BE2C (cell line): ENCODE measurements around the gene PLXNA3.

Source experiments
- DNase-seq: peaks from one replicate; pipeline ENCODE4 v3.0.0-alpha.2; 2020
- H3K27me3 ChIP-seq: fragments of 250-450 bp; sonication (Bioruptor Pico); 2 replicates; pipeline ENCODE4 v1.5.1; 2020; ENCODE audit warnings: mild to moderate bottlenecking
- H3K36me3 ChIP-seq: fragments of 250-450 bp; sonication (Bioruptor Pico); 2 replicates; pipeline ENCODE4 v1.5.1; 2020; ENCODE audit warnings: mild to moderate bottlenecking
- H3K4me1 ChIP-seq: fragments of 250-450 bp; sonication (Bioruptor Pico); 2 replicates; pipeline ENCODE4 v1.5.1; 2020
- H3K4me3 ChIP-seq: 2 replicates; pipeline ENCODE4 v1.5.1; 2011; ENCODE audit warnings: low read depth, low read length
- H3K9me3 ChIP-seq: fragments of 250-450 bp; sonication (Bioruptor Pico); 2 replicates; pipeline ENCODE4 v1.5.1; 2020
- CTCF ChIP-seq: IDR thresholded peaks from 2 replicates; pipeline ENCODE4 v1.5.1; 2012; ENCODE audit warnings: mild to moderate bottlenecking, low read depth, low read length

Gene PLXNA3

GRCh38 chrX:154477891-154478477 lies 19.9 kb downstream of the PLXNA3 start:
- no peaks in the 10 kb centered on the region for H3K9me3 ChIP-seq
- no peaks in the 10 kb centered on the region for H3K36me3 ChIP-seq
- no peak for DNase-seq
- H3K4me3 ChIP-seq: peak overlapping the region; percentile 55
- no peak for TF ChIP-seq CTCF
- no peaks in the 10 kb centered on the region for H3K4me1 ChIP-seq
- H3K27me3 ChIP-seq: no peaks in the 10 kb centered on the region

GRCh38 chrX:154478728-154479622 lies 20.9 kb downstream of the PLXNA3 start, which contains the start of gene LAGE3:
TSS of gene LAGE3 (minus strand) at chrX:154479281. CDS start at chrX:154478915, 366 bp downstream.
- no peaks in the 10 kb centered on the region for H3K36me3 ChIP-seq

GRCh38 chrX:154481195-154481594 lies 23.1 kb downstream of the PLXNA3 start:
- TF ChIP-seq CTCF: no peak
- Histone ChIP-seq H3K4me3 (no peak overlapping the region), H3K4me1 (no peaks in the 10 kb centered on the region), H3K9me3 (no peaks in the 10 kb centered on the region), H3K27me3 (no peaks in the 10 kb centered on the region), H3K36me3 (peaks cover 13% of the 10 kb centered on the region)
- DNase-seq: no peak

More at GRCh38 chrX:154478728-154479622, 20.9 kb downstream of the PLXNA3 start, which contains the start of gene LAGE3:
- Histone ChIP-seq H3K9me3 (no peaks in the 10 kb centered on the region), H3K4me1 (no peaks in the 10 kb centered on the region), H3K27me3 (no peaks in the 10 kb centered on the region), H3K4me3 (peak within 1 kb of the TSS; percentile 55)
- DNase-seq: peak; percentile 93
- TF ChIP-seq CTCF: no peak

GRCh38 chrX:154481911-154482601 lies 24.0 kb downstream of the PLXNA3 start:
- DNase-seq: no peak
- TF ChIP-seq CTCF: no peak
- Histone ChIP-seq H3K9me3 (no peaks in the 10 kb centered on the region), H3K27me3 (no peaks in the 10 kb centered on the region), H3K4me3 (no peak overlapping the region), H3K4me1 (no peaks in the 10 kb centered on the region), H3K36me3 (peaks cover 13% of the 10 kb centered on the region)

GRCh38 chrX:154482786-154483185 lies 24.7 kb downstream of the PLXNA3 start:
- Histone ChIP-seq H3K36me3 (peaks cover 13% of the 10 kb centered on the region), H3K4me1 (no peaks in the 10 kb centered on the region), H3K9me3 (no peaks in the 10 kb centered on the region), H3K27me3 (no peaks in the 10 kb centered on the region), H3K4me3 (no peak overlapping the region)
- DNase-seq: no peak
- no peak for TF ChIP-seq CTCF
